ENCODE measurements around the gene CNIH3. TPM values are rescaled to one million over a fixed set of nuclear protein-coding genes. Genes with fewer than 3 reads are reported as not detected.

The CNIH3 gene
- total RNA-seq, 2 experiments from 2014 or later: 0.82 to 1.3 TPM

DNA sequence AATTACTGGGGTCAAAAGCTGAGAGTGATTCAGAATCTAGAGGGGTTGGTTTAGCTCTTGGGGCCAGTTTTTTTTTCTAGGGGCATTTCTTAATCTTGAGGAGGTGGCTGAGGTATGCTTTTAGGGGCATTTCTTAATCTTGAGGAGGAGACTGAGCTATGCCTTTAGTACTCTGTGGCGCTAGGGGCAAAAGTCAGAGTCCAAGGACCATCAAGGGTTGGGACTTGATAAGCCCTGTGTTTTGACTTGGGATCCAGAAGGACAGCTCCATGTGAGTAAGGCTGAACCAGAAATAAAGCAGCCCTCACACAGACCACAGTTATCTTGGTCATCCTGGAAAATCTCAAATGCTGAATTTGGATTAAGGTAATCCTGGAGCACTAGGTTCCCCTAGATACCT, 3.9 kb upstream of the CNIH3 start:
- POLR2A ChIA-PET: no interaction called here

GRCh38 chr1:224613486-224613885, 2.6 kb upstream of the CNIH3 start:
- POLR2A ChIA-PET: no interaction called here
- CTCF ChIA-PET: no interaction called here

More for the DNA sequence above, 3.9 kb upstream of the CNIH3 start:
- CTCF ChIA-PET: no interaction called here

DNA sequence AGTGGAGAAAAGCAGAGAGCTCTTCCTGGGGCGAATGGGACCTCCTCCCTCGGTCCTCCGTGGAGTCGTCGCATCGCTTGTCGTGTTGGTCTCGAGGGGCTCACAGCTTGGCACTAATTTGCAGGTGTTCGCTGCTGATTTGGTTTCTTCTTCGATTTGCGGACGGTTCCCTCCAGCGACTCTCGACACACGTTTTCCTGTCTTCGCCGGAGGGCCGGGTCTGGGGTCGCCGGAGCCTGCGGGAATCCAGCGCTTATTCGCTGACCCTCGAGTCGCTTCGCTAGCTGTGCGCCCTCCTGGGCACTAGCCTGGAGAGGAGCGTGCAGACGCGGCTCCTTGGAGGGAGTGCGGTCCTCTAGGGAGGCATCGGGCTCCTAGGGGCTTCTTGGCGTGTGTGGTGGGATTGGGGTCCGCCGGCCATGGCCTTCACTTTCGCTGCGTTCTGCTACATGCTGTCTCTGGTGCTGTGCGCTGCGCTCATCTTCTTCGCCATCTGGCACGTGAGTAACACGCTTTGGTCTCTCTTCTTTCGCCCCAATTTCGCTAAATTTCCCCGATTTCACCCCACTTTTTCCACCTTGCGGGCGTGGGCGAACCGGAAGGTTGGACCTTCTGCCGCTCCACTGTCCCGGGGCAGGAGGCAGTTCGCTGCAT, 766 bp downstream of the CNIH3 start:
- ChIA-PET POLR2A (no interaction called here), CTCF (interaction anchor here (1.1 kb wide), 1 partner anchor 8 kb away, joined by 3 read pairs; no protein-coding TSS in a partner anchor)

GRCh38 chr1:224617410-224618355, 1.6 kb downstream of the CNIH3 start:
- CTCF ChIA-PET: interaction anchor here (1.1 kb wide), 1 partner anchor 8 kb away, joined by 3 read pairs; no protein-coding TSS in a partner anchor
- POLR2A ChIA-PET: no interaction called here

GRCh38 chr1:224619209-224619608, 3.1 kb downstream of the CNIH3 start:
- ChIA-PET POLR2A (no interaction called here), CTCF (no interaction called here)

DNA sequence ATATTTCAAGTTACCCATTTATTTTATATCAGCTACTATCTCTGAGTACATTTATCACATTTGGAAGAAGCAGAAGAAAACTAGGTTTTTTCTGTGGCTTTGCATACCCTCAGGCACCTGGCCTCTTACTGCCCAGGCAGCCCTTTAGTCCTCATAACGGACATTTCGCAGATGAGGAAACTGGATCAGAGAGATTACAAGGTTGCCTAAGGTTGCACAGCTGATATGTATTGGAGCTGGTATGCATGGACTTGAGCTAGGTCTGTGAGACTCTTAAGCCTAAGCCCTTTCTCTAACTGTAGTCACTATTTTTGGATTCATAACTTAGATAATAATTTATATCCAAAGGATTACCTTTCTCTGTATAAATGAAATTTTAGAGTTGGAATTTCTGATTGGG, 4.0 kb downstream of the CNIH3 start:
- CTCF ChIA-PET: no interaction called here
- POLR2A ChIA-PET: no interaction called here

- POLR2A ChIA-PET: interaction anchor here (1.1 kb wide), 1 partner anchor 82 kb away, joined by 4 read pairs; no protein-coding TSS in a partner anchor
- CTCF ChIA-PET: no interaction called here
These were observed 5.9 kb downstream of the CNIH3 start for GRCh38 chr1:224621813-224622682.

DNA sequence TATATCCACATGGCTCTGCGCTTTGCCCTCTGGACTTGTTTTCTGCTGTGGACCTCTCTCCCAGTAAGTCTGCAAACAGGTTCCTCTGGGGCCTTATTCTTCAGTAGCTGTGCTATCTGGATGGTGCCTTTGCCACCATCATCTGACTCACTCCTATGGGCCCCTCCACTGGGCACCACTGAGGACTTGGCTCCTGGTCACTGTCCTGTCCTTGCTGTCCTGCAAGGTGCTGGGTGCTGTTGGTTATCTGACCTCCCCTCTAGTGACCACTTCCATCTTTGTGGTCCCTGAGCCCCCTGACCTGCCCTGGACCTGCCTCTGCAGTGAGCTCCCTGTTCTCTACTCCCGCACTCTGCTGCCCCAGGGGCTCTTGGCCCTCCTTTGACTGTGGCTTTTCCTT, 6.7 kb downstream of the CNIH3 start:
- CTCF ChIA-PET: no interaction called here
- POLR2A ChIA-PET: interaction anchor here (0.7 to 1.1 kb wide), 2 partner anchors 83 to 124 kb away, joined by 3 to 4 read pairs; no protein-coding TSS in a partner anchor

GRCh38 chr1:224623310-224623714, 7.2 kb downstream of the CNIH3 start:
- POLR2A ChIA-PET: interaction anchor here (0.7 to 1.1 kb wide), 2 partner anchors 83 to 125 kb away, joined by 3 to 4 read pairs; no protein-coding TSS in a partner anchor
- CTCF ChIA-PET: no interaction called here

GRCh38 chr1:224623743-224624333, 7.7 kb downstream of the CNIH3 start:
- CTCF ChIA-PET: no interaction called here

DNA sequence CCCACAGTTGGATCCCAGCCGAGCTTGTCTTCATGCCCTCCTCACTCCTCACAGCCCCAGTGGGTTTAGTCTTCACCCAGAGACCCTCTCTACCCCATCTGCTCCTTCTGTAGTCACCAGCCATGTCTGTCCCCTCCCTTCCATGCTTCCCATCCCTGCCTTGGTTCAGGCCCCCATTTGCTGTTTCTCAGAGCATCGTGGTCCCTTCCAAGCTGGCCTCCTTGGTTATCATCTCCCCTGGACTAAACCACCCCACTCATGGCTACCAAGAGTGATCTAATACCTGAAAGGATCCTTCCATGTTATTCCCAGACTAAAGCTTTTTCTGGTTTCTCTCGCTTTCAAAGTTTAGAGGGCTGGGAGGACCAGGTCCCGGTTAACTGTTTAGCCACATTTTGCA, 8.3 kb downstream of the CNIH3 start:
- ChIA-PET POLR2A (no interaction called here), CTCF (interaction anchor here (1.1 kb wide), 1 partner anchor 126 kb away, joined by 3 read pairs; no protein-coding TSS in a partner anchor)

More at GRCh38 chr1:224623743-224624333, 7.7 kb downstream of the CNIH3 start:
- POLR2A ChIA-PET: interaction anchor here (0.7 kb wide), 1 partner anchor 125 kb away, joined by 3 read pairs; no protein-coding TSS in a partner anchor

DNA sequence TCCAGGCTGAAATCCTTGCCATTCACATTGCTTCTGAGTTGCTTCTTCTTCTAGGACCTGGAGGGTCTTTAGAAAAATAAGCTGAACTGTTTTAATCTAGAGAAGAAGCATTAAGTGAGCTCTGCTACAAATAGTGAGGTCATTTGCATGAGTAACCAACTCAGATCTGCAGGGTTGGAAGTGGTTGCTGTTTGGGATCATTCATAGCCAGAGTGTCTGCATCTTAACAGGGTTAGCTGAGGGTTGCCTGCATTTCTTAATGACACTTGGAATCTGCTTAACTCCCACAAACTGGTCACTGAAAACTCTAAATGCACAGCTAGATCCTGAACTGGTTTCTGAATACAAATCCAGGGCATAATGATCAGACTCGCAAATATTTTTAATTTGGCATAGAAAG, 9.9 kb downstream of the CNIH3 start:
- ChIA-PET CTCF (no interaction called here), POLR2A (no interaction called here)

- ChIA-PET POLR2A (no interaction called here), CTCF (no interaction called here)
These were observed 13.8 kb downstream of the CNIH3 start for GRCh38 chr1:224629965-224630364.

DNA sequence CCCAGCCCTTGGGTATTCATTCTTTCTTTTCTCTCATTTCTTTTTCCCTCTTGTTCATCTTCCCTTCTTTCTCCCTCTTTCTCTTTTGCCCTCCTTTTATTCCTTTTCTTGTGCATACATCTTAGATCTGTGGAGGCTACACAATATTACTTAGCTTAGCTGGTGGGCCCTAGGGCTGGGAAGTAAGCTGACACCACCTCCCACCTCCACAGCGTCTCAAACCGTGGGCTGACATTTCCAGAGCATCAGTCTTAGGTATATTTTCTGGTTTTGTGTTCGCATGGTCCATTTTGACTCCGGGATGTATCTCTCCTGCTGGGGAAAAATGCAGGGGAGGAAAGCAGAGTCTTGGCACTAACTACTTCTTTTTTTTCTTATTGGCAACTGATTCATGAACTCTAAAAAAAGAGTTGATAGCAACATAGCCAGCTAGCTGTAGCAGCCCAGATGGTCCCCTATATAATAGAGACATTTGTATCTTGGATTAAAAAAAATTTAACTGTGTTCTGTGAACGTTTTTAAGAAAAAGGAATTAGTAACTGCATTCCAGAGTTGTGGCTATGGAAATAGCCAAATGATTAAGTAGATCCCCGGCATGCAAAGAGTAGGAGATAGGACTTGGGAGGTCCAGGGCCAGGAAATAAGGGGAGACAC, 15.5 kb downstream of the CNIH3 start:
- CTCF ChIA-PET: no interaction called here
- POLR2A ChIA-PET: no interaction called here

GRCh38 chr1:224632381-224632871, 16.3 kb downstream of the CNIH3 start:
- POLR2A ChIA-PET: no interaction called here
- CTCF ChIA-PET: no interaction called here

- CTCF ChIA-PET: no interaction called here
- POLR2A ChIA-PET: no interaction called here
These were observed 16.8 kb downstream of the CNIH3 start for GRCh38 chr1:224632921-224633321.

DNA sequence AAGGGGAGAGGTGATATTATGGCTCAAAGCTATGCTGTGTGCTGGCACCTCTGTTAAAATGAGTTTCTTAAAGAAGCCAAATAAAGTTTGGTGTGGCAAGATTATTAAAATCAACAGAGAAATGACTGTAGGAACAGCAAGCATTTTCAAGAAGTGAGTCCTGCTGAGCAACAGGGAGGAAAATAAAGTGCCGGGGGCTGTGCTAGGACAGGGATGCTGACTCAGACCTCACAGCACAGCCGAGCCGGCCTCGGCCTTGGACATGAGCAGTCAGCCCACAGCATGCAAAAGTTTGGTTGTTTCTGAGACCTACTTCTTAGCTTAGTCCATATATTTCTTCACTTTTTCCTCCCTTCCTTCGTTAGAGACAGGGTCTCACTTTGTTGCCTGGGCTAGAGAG, 19.2 kb downstream of the CNIH3 start:
- ChIA-PET CTCF (no interaction called here), POLR2A (no interaction called here)

DNA sequence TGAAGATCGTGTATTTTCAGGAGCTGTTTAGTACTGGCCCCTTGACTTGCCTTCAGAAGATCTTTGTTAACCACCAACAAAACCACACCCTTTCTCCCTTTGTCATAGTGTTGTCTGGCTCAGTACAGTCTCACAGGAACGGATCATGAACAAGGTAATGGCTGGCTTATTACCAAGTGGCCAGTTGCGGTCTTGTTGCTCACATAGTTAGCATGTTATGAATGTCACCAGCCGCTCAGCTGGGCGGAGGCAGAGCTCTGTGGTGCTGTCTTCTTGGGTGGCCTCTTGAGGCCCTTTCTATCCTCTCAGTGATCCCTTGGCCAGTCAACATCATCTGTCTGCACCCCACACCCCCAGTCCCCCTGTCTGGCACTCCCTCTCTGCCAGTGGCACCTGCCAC, 21.4 kb downstream of the CNIH3 start:
- POLR2A ChIA-PET: no interaction called here
- CTCF ChIA-PET: no interaction called here

GRCh38 chr1:224637936-224638335, 21.8 kb downstream of the CNIH3 start:
- CTCF ChIA-PET: no interaction called here

More at GRCh38 chr1:224637936-224638335, 21.8 kb downstream of the CNIH3 start:
- POLR2A ChIA-PET: no interaction called here
